Measurements from ENCODE around the gene TSPAN33. TPM values are rescaled to one million over a fixed set of nuclear protein-coding genes. Genes with fewer than 3 reads are reported as not detected.

The TSPAN33 gene
- total RNA-seq, 1 experiment from 2014 or later, result 11.1 TPM

DNA sequence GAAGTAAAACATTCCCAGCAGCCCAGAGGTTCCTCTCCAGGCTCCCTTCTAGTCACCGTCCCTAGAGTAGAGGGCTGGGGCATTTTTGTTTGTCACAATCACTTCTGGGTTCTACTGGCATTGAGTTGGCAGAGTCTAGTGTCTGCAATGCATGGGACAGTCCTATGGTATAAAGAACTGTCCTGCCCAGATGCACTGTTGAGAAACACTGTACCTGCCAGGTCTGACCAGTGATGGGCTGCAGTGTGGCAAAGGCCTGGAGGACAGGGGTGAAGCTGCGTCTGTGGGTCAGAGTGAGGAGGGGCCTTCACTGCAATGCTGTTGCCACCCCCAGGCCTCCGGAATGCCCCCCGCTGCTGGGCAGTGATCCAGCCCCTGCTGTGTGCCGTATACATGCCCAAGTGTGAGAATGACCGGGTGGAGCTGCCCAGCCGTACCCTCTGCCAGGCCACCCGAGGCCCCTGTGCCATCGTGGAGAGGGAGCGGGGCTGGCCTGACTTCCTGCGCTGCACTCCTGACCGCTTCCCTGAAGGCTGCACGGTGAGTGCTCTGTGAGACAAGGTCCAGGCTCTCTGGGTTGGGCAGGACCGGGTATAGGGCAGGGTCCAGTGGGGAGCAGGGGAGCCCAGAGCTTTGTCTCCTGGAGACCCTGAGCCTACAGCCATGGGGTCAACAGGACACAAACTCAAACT lies 58.7 kb downstream of the TSPAN33 start:
- no peaks in the 10 kb centered on the region for H3K27me3 ChIP-seq (ENCODE audit: low read length)
- no peak overlapping the region for H3K27ac ChIP-seq (ENCODE audit: low read length)
- H3K4me2 ChIP-seq (ENCODE audit: low read depth, low read length, poor library complexity, severe bottlenecking), result no peak overlapping the region
- H4K20me1 ChIP-seq (ENCODE audit: insufficient read depth, low read depth, low read length), result no peaks in the 10 kb centered on the region
- no peak overlapping the region for H3K9ac ChIP-seq (ENCODE audit: low read length)
- H2AFZ ChIP-seq (ENCODE audit: low read length), result no peak overlapping the region
- no peaks in the 10 kb centered on the region for H3K9me3 ChIP-seq (ENCODE audit: low read length)
- H3K9me2 ChIP-seq (replicated peaks; ENCODE audit: insufficient read depth, low read length), result no peaks in the 10 kb centered on the region
- no peak for DNase-seq
- no peaks in the 10 kb centered on the region for H3K79me2 ChIP-seq (ENCODE audit: low read length)
- H3K4me1 ChIP-seq (ENCODE audit: low read length), result no peaks in the 10 kb centered on the region
- H3K36me3 ChIP-seq (ENCODE audit: insufficient read depth, low read length), result no peaks in the 10 kb centered on the region
- H3K4me3 ChIP-seq (ENCODE audit: low read length), result no peak overlapping the region

- DNase-seq, result no peak
- H3K36me3 ChIP-seq (ENCODE audit: insufficient read depth, low read length), result no peaks in the 10 kb centered on the region
- no peak overlapping the region for H3K27ac ChIP-seq (ENCODE audit: low read length)
- no peaks in the 10 kb centered on the region for H3K27me3 ChIP-seq (ENCODE audit: low read length)
- no peaks in the 10 kb centered on the region for H4K20me1 ChIP-seq (ENCODE audit: insufficient read depth, low read depth, low read length)
- H3K4me1 ChIP-seq (ENCODE audit: low read length), result no peaks in the 10 kb centered on the region
- no peaks in the 10 kb centered on the region for H3K9me2 ChIP-seq (replicated peaks; ENCODE audit: insufficient read depth, low read length)
- H3K9me3 ChIP-seq (ENCODE audit: low read length), result no peaks in the 10 kb centered on the region
- no peaks in the 10 kb centered on the region for H3K79me2 ChIP-seq (ENCODE audit: low read length)
- no peak overlapping the region for H3K4me2 ChIP-seq (ENCODE audit: low read depth, low read length, poor library complexity, severe bottlenecking)
- no peak overlapping the region for H2AFZ ChIP-seq (ENCODE audit: low read length)
- no peak overlapping the region for H3K4me3 ChIP-seq (ENCODE audit: low read length)
- H3K9ac ChIP-seq (ENCODE audit: low read length), result no peak overlapping the region
Measured at GRCh38 chr7:129205126-129205818, 60.8 kb downstream of the TSPAN33 start.

DNA sequence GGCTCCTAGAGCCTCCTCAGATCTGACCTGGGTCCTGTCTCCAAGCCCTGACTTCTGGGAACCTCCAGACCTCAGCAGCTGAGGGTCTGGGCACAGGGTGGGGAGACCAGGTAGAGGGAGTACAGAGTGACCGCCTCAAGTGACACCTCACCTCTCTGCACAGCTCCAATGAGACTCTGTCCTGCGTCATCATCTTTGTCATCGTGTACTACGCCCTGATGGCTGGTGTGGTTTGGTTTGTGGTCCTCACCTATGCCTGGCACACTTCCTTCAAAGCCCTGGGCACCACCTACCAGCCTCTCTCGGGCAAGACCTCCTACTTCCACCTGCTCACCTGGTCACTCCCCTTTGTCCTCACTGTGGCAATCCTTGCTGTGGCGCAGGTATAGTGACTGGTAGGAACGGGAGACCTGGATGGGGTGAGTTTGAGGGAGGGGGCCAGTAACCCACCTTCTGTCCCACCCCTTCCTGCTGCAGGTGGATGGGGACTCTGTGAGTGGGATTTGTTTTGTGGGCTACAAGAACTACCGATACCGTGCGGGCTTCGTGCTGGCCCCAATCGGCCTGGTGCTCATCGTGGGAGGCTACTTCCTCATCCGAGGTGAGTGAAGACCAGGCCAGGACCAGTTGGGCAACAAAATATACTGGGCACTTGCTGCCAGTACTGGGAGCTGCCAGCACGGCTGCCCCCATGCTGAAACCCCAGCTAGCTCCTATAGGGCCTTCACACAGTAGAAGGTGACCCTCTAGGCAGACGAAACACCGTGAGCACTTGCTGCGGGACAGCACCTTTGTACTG lies 61.7 kb downstream of the TSPAN33 start:
- Histone ChIP-seq H4K20me1 (ENCODE audit: insufficient read depth, low read depth, low read length) (no peaks in the 10 kb centered on the region), H3K4me3 (ENCODE audit: low read length) (no peak overlapping the region), H3K4me2 (ENCODE audit: low read depth, low read length, poor library complexity, severe bottlenecking) (no peak overlapping the region), H3K27ac (ENCODE audit: low read length) (no peak overlapping the region), H2AFZ (ENCODE audit: low read length) (no peak overlapping the region), H3K9me2 (replicated peaks; ENCODE audit: insufficient read depth, low read length) (no peaks in the 10 kb centered on the region), H3K27me3 (ENCODE audit: low read length) (no peaks in the 10 kb centered on the region), H3K9me3 (ENCODE audit: low read length) (no peaks in the 10 kb centered on the region), H3K9ac (ENCODE audit: low read length) (no peak overlapping the region), H3K36me3 (ENCODE audit: insufficient read depth, low read length) (no peaks in the 10 kb centered on the region), H3K79me2 (ENCODE audit: low read length) (no peaks in the 10 kb centered on the region), H3K4me1 (ENCODE audit: low read length) (no peaks in the 10 kb centered on the region; the same call in 1 of the 2 replicates)
- no peak for DNase-seq

DNA sequence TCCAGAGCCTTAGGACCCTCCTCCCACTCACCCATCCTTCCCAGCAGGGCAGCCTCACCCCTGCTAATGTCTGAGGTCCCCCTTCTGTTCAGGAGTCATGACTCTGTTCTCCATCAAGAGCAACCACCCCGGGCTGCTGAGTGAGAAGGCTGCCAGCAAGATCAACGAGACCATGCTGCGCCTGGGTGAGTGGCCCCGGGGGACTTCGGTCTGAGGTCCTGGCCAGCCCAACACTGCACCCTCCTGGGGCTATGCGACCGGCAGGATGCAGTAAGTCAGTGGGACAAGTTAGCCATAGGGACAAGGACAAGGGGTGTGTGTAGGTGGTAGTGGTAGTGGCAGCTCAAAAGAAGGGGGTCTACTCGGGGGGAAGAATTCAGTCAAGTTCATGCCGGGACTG lies 64.2 kb downstream of the TSPAN33 start:
- no peak for DNase-seq
- H3K4me1 ChIP-seq (ENCODE audit: low read length), result peaks cover 6% of the 10 kb centered on the region
- H3K27ac ChIP-seq (ENCODE audit: low read length), result no peak overlapping the region
- H3K9me2 ChIP-seq (replicated peaks; ENCODE audit: insufficient read depth, low read length), result no peaks in the 10 kb centered on the region
- H2AFZ ChIP-seq (ENCODE audit: low read length), result no peak overlapping the region
- H4K20me1 ChIP-seq (ENCODE audit: insufficient read depth, low read depth, low read length), result no peaks in the 10 kb centered on the region
- H3K9me3 ChIP-seq (ENCODE audit: low read length), result no peaks in the 10 kb centered on the region
- no peak overlapping the region for H3K9ac ChIP-seq (ENCODE audit: low read length)
- no peaks in the 10 kb centered on the region for H3K79me2 ChIP-seq (ENCODE audit: low read length)
- H3K4me2 ChIP-seq (ENCODE audit: low read depth, low read length, poor library complexity, severe bottlenecking), result no peak overlapping the region
- H3K27me3 ChIP-seq (ENCODE audit: low read length), result no peaks in the 10 kb centered on the region
- no peaks in the 10 kb centered on the region for H3K36me3 ChIP-seq (ENCODE audit: insufficient read depth, low read length)
- H3K4me3 ChIP-seq (ENCODE audit: low read length), result no peak overlapping the region

- H3K36me3 ChIP-seq (ENCODE audit: insufficient read depth, low read length), result no peaks in the 10 kb centered on the region
- no peak overlapping the region for H3K4me2 ChIP-seq (ENCODE audit: low read depth, low read length, poor library complexity, severe bottlenecking)
- no peak overlapping the region for H3K4me3 ChIP-seq (ENCODE audit: low read length)
- no peaks in the 10 kb centered on the region for H3K27me3 ChIP-seq (ENCODE audit: low read length)
- H3K9ac ChIP-seq (ENCODE audit: low read length), result no peak overlapping the region
- DNase-seq, result no peak
- H2AFZ ChIP-seq (ENCODE audit: low read length), result no peak overlapping the region
- no peaks in the 10 kb centered on the region for H3K9me3 ChIP-seq (ENCODE audit: low read length)
- no peaks in the 10 kb centered on the region for H3K9me2 ChIP-seq (replicated peaks; ENCODE audit: insufficient read depth, low read length)
- H3K79me2 ChIP-seq (ENCODE audit: low read length), result no peaks in the 10 kb centered on the region
- H4K20me1 ChIP-seq (ENCODE audit: insufficient read depth, low read depth, low read length), result no peaks in the 10 kb centered on the region
- H3K27ac ChIP-seq (ENCODE audit: low read length), result no peak overlapping the region
- H3K4me1 ChIP-seq (ENCODE audit: low read length), result peaks cover 6% of the 10 kb centered on the region
Measured at GRCh38 chr7:129209067-129209926, 64.8 kb downstream of the TSPAN33 start.

DNA sequence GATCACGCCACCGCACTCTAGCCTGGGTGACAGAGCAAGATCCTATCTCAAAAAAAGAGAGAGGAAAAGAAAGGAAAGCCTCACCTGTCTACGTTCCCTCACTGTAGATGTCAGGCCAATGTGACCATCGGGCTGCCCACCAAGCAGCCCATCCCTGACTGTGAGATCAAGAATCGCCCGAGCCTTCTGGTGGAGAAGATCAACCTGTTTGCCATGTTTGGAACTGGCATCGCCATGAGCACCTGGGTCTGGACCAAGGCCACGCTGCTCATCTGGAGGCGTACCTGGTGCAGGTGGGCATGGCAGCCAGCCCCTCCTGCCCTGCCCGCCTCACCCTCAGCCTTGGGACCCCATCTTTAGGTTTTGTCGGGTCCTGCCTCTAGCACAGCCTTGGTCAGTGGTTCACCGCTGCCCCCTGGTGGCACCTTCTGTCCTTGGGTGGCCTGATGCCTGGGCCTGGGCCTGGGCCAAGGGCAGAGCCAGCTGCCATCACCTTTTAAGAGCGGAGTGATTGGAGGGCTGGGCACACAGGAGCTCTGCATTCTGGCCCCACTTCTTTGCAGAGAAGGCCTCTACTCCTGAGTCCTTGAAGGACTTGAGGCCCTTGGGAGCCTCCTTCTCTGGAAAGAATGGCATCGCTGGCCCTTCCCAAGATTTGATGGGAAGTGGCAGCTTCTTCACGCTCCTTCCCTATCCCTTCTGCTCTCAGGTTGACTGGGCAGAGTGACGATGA lies 65.9 kb downstream of the TSPAN33 start:
- Histone ChIP-seq H3K9ac (ENCODE audit: low read length) (no peak overlapping the region), H3K36me3 (ENCODE audit: insufficient read depth, low read length) (no peaks in the 10 kb centered on the region), H3K27ac (ENCODE audit: low read length) (no peak overlapping the region), H3K9me3 (ENCODE audit: low read length) (no peaks in the 10 kb centered on the region), H2AFZ (ENCODE audit: low read length) (no peak overlapping the region), H3K9me2 (replicated peaks; ENCODE audit: insufficient read depth, low read length) (no peaks in the 10 kb centered on the region), H3K4me1 (ENCODE audit: low read length) (peaks cover 6% of the 10 kb centered on the region), H3K79me2 (ENCODE audit: low read length) (no peaks in the 10 kb centered on the region), H3K4me2 (ENCODE audit: low read depth, low read length, poor library complexity, severe bottlenecking) (no peak overlapping the region), H3K27me3 (ENCODE audit: low read length) (no peaks in the 10 kb centered on the region), H4K20me1 (ENCODE audit: insufficient read depth, low read depth, low read length) (no peaks in the 10 kb centered on the region), H3K4me3 (ENCODE audit: low read length) (no peak overlapping the region)
- peak; percentile 92 for DNase-seq

- Histone ChIP-seq H3K4me1 (ENCODE audit: low read length) (peaks cover 6% of the 10 kb centered on the region), H3K27ac (ENCODE audit: low read length) (no peak overlapping the region), H3K36me3 (ENCODE audit: insufficient read depth, low read length) (no peaks in the 10 kb centered on the region), H3K4me3 (ENCODE audit: low read length) (no peak overlapping the region), H4K20me1 (ENCODE audit: insufficient read depth, low read depth, low read length) (no peaks in the 10 kb centered on the region), H3K9ac (ENCODE audit: low read length) (no peak overlapping the region), H3K9me2 (replicated peaks; ENCODE audit: insufficient read depth, low read length) (no peaks in the 10 kb centered on the region), H2AFZ (ENCODE audit: low read length) (no peak overlapping the region), H3K9me3 (ENCODE audit: low read length) (no peaks in the 10 kb centered on the region), H3K27me3 (ENCODE audit: low read length) (no peaks in the 10 kb centered on the region), H3K79me2 (ENCODE audit: low read length) (no peaks in the 10 kb centered on the region), H3K4me2 (ENCODE audit: low read depth, low read length, poor library complexity, severe bottlenecking) (no peak overlapping the region)
- no peak for DNase-seq
Measured at GRCh38 chr7:129210989-129211312, 66.4 kb downstream of the TSPAN33 start.

All from Karpas-422 (cell line).